Psoas muscle (tissue), 8 donors: Measurements from ENCODE around the gene ABHD8. TPM values are rescaled to one million over a fixed set of nuclear protein-coding genes. Genes with fewer than 3 reads are reported as not detected.

Experiments used
- ATAC-seq, 4 donors: fragments of 200-7000 bp; cut with Tn5 transposase; one replicate each; pipeline ENCODE4 v1.9.1; 2020; ENCODE audit warnings: moderate library complexity in 3 of 4, mild to moderate bottlenecking in 2 of 4
- DNase-seq, 2 donors: peaks; one replicate each; pipeline ENCODE4 v3.0.0-alpha.2; 2020
- H3K27ac ChIP-seq: fragments of 200-600 bp; one replicate; pipeline ENCODE4 v1.8.0; 2022
- H3K27me3 ChIP-seq, 3 donors: fragments of 200-600 bp in 1 of 3; one replicate each; pipeline versions ENCODE4 v1.6.1 to v1.8.0; 2013 to 2022; ENCODE audit warnings: low read length in 2 of 3, mild to moderate bottlenecking in 2 of 3, moderate library complexity in 1 of 3; ENCODE audit not compliant: insufficient read depth in 3 of 3
- H3K36me3 ChIP-seq, 2 donors: fragments of 200-600 bp in 1 of 2; one replicate each; pipeline versions ENCODE4 v1.6.1 to v1.8.0; 2013 to 2022; ENCODE audit warnings: low read depth in 1 of 2, mild to moderate bottlenecking in 1 of 2, moderate library complexity in 1 of 2; ENCODE audit not compliant: insufficient read depth in 1 of 2
- H3K4me1 ChIP-seq: fragments of 200-600 bp; one replicate; pipeline ENCODE4 v1.8.0; 2022
- H3K4me3 ChIP-seq: fragments of 200-600 bp; one replicate; pipeline ENCODE4 v1.8.0; 2022; ENCODE audit warnings: mild to moderate bottlenecking
- H3K9me3 ChIP-seq: fragments of 200-600 bp; one replicate; pipeline ENCODE4 v1.8.0; 2022
- WGBS, 3 donors: extraction: QIAGEN DNeasy Blood & Tissue Kit; methylation state at CpG; one replicate each; pipeline versions ENCODE4 v1.1.6 to v1.1.7; 2013; 5-methylcytosine and 5-hydroxymethylcytosine counted together
- intact Hi-C, 2 donors: fragments of 100-400 bp; cut with DNase I; formaldehyde crosslinking; loops; one replicate each; pipeline versions ENCODE4 v1.11.0 to v1.14.2; 2022
- polyA plus RNA-seq, 3 donors: library from polyadenylated mRNA; stranded (reverse); fragments of 200-250 nt; gene quantifications; one replicate each; pipeline ENCODE4 v1.2.3, GENCODE V29; 2013
- total RNA-seq, 4 donors: library from RNA; stranded (reverse); fragmentation: NEBNext Ultra II Directional in 2 of 4; extraction: Animal tissue kit (Norgen Biotek cat#: 25700) in 2 of 4; gene quantifications; one replicate each; pipeline versions ENCODE4 v1.2.1 to v1.2.4, GENCODE V29; 2021 to 2023
- TF ChIP-seq, protein P1 (sequence below): fragments of 200-600 bp; IDR thresholded peaks from one replicate; pipeline ENCODE4 v1.8.0; 2022; ENCODE audit warnings: antibody characterized with exemption
- donor health status: healthy with polysubstance abuse.
- donor health status: DM: no; HTN: no; CAD: no; lungs with moderate emphysema.
- donor health status: Bipolar disorder and iron deficiency.
- donor health status: healthy.
- donor health status: DM: yes; HTN: yes; CAD: no.
- donor health status: DM: no; HTN: no; CAD: no.
- donor health status: DM: no; HTN: no; CAD: no.
- donor health status: DM: yes; HTN: yes; CAD: no.

The ABHD8 gene
- total and polyA plus RNA-seq, 7 donors: 6.1 to 26.8 (median 12.3) TPM

GRCh38 chr19:17249887-17250548, 53.2 kb downstream of the ABHD8 start:
- intact Hi-C loops: no loop called here
- 71 to 92% (median 84%) methylated on average over 14 to 15 of the region's 15 CpGs for WGBS, 3 donors
- no peaks in the 10 kb centered on the region for H3K9me3 ChIP-seq
- H3K4me3 ChIP-seq: no peak overlapping the region
- ATAC-seq (no peak), DNase-seq (no peak)
- peaks cover 0 to 3% (median 0%) of the 10 kb centered on the region in 3 donors for H3K27me3 ChIP-seq
- H3K4me1 ChIP-seq: peaks cover 8% of the 10 kb centered on the region
- no peaks in the 10 kb centered on the region for H3K36me3 ChIP-seq
- no peak overlapping the region for H3K27ac ChIP-seq
- TF ChIP-seq, protein P1, sequence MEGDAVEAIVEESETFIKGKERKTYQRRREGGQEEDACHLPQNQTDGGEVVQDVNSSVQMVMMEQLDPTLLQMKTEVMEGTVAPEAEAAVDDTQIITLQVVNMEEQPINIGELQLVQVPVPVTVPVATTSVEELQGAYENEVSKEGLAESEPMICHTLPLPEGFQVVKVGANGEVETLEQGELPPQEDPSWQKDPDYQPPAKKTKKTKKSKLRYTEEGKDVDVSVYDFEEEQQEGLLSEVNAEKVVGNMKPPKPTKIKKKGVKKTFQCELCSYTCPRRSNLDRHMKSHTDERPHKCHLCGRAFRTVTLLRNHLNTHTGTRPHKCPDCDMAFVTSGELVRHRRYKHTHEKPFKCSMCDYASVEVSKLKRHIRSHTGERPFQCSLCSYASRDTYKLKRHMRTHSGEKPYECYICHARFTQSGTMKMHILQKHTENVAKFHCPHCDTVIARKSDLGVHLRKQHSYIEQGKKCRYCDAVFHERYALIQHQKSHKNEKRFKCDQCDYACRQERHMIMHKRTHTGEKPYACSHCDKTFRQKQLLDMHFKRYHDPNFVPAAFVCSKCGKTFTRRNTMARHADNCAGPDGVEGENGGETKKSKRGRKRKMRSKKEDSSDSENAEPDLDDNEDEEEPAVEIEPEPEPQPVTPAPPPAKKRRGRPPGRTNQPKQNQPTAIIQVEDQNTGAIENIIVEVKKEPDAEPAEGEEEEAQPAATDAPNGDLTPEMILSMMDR: no peak

DNA sequence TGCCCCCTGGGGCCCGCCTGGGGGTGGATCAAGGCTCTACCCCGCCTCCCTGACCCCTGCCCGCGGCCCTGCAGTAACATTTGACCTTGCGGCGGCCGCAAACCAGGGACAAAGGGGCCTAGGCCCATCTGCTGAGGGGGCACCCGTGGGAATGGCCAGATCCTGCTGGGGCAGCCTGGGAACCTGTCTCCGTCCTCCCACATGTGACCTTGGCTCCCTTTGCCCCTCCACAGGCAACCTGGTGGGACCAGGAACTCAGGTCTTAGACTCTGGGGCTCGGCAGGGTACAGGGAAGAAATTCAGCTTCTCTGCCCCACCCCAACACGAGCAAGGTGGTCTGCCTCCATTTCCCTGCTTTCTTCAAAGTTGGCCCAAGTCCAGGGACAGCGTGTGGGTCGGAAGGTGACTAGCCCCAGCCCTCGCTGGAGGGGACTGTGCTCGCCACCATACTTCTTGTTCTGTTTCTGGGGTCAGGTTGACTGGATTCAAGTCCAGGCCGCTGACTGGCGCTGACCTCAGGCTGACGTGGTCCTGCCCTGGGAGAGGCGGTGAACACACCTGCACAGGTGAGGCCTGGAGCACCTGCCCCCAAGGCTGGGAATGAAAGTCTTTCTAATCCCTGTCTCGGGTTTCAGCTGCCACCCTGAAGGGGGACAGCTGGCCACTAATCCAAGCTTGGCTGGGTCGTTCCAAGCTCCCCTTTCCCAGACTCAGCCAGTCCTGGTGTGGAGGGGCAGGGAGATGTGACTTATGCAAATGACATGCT, 55.0 kb downstream of the ABHD8 start:
- Histone ChIP-seq H3K27ac (no peak overlapping the region), H3K4me3 (no peak overlapping the region), H3K36me3 (no peaks in the 10 kb centered on the region), H3K27me3 (no peaks in the 10 kb centered on the region), H3K9me3 (no peaks in the 10 kb centered on the region), H3K4me1 (peaks cover 8% of the 10 kb centered on the region)
- intact Hi-C loops: no loop called here
- ATAC-seq (no peak), DNase-seq (no peak)
- WGBS, 3 donors: 57 to 61% (median 60%) methylated on average over 19 to 21 of the region's 21 CpGs
- TF ChIP-seq, protein P1: no peak

DNA sequence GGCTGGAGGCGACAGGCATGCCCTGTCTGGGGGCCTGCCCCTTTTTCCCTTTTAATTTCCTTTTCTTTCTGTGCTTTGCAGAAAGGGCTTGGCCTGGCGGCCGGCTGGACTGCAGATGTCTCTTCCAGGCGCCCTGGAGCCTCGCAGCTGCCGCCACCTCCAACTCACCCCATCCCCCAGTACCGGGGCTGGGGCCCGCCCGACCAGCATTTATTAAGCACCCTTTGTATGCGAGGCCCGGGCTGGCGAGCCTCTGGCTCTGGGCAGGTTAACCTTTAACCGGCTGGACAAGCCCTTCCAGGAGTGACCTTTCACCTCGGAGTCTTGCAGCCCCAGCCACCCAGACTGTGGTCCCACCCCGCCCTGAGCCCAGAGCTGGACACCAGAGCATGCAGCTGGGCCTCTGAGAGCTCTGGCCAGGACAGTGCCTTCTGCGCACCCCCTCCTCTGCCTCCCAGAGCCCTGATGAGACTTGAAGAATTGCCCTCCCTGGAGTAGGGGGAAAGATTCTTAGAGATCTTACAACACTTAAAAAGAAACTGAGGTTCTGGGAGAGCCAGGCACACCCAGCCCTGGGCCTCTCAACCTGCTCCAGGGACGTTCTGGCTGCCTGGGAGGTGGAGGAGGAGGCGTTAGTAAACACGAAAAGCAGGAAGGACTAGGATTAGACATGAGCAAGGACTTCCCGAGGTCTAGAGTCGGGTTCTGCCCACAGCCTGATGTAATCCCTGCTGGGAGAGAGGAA, 56.4 kb downstream of the ABHD8 start:
- intact Hi-C loops: no loop called here
- peak in 1 of 2 donors; percentile 72 for DNase-seq

DNA sequence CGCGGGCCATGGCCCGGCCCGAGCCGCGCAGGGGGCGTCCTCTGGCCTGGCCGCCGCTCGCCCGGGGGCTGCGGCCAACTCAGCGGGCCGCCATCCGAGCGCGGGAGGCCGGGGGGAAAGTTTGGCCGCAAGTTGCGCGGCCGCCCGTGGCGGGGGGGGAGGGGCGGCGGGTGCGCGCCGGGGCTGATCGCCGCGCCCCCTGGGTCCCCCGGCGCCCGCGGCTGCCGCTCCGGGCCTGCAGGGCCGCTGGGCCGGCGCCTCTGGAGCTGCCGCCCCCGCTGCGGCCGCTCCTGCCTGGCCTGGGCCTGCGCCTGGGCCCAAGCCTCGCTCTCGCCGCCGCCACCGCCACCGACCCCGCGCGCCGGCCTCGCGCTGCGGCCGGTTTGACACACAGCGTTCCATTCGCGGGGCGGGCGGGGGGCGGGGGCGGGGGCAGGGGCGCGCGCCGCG, 57.7 kb downstream of the ABHD8 start, which contains the start of gene NR2F6:
TSS of gene NR2F6 (minus strand) at position 385 of the 450 bp plus-strand sequence. CDS start 699 bp downstream, outside the sequence.
- peaks cover 28% of the 10 kb centered on the region for H3K4me1 ChIP-seq
- 0 to 1% (median 0%) methylated on average over 1 to 71 of the region's 72 CpGs for WGBS, 3 donors
- DNase-seq: no peak

More for the DNA sequence above, 56.4 kb downstream of the ABHD8 start:
- H3K36me3 ChIP-seq: no peaks in the 10 kb centered on the region
- peak overlapping the region; percentile 58 for H3K27ac ChIP-seq
- no peaks in the 10 kb centered on the region for H3K9me3 ChIP-seq
- H3K4me3 ChIP-seq: peak overlapping the region; percentile 85
- TF ChIP-seq, protein P1: no peak
- peak; percentile 5 to 8 (median 7) for ATAC-seq
- peaks cover 21% of the 10 kb centered on the region for H3K4me1 ChIP-seq
- WGBS, 3 donors: 19 to 30% (median 28%) methylated on average over 21 of the region's 21 CpGs
- no peaks in the 10 kb centered on the region for H3K27me3 ChIP-seq

More for the DNA sequence above, 57.7 kb downstream of the ABHD8 start, which contains the start of gene NR2F6:
- TF ChIP-seq, protein P1: no peak
- Histone ChIP-seq H3K4me3 (peak within 1 kb of the TSS; percentile 85), H3K9me3 (no peaks in the 10 kb centered on the region), H3K27ac (peak within 1 kb of the TSS; percentile 84), H3K36me3 (no peaks in the 10 kb centered on the region), H3K27me3 (no peaks in the 10 kb centered on the region)
- ATAC-seq: no peak
- intact Hi-C loops: no loop called here
